Muscle of leg (tissue), 16 donors: Measurements from ENCODE around the gene PAXIP1. TPM values are rescaled to one million over a fixed set of nuclear protein-coding genes. Genes with fewer than 3 reads are reported as not detected.
A peak's percentile ranks its signal among the peaks of the same experiment; 100 is the strongest.
"Not testable (repeated sequence)": the region's sequence is repeated elsewhere in the genome, so short reads cannot be mapped to it uniquely, and the experiment has no call there.

ENCODE experiments used
- DNase-seq: peaks from one replicate; pipeline ENCODE4 v3.0.0; 2013
- H3K27ac ChIP-seq: one replicate; pipeline ENCODE4 v1.5.1; 2013; ENCODE audit warnings: mild to moderate bottlenecking, low read length, control low read depth
- H3K27me3 ChIP-seq: one replicate; pipeline ENCODE4 v1.6.1; 2013; ENCODE audit warnings: low read length; ENCODE audit not compliant: control insufficient read depth, insufficient read depth
- H3K36me3 ChIP-seq: one replicate; pipeline ENCODE4 v1.6.1; 2013; ENCODE audit warnings: low read length; ENCODE audit not compliant: control insufficient read depth, insufficient read depth
- H3K4me1 ChIP-seq: one replicate; pipeline ENCODE4 v1.6.1; 2013; ENCODE audit warnings: low read length; ENCODE audit not compliant: control insufficient read depth, insufficient read depth
- H3K4me3 ChIP-seq: one replicate; pipeline ENCODE4 v1.5.1; 2013; ENCODE audit warnings: low read length, control low read depth
- H3K9me3 ChIP-seq: replicated peaks from 2 replicates; pipeline ENCODE4 v1.6.1; 2013; ENCODE audit warnings: low read depth, low read length; ENCODE audit not compliant: control insufficient read depth
- WGBS: methylation state at CpG from one replicate; pipeline ENCODE4 v1.1.5; 2013; ENCODE audit warnings: missing lambda C conversion rate; ENCODE audit not compliant: insufficient coverage; 5-methylcytosine and 5-hydroxymethylcytosine counted together
- long read RNA-seq, 11 donors: transcript quantifications; one replicate each; lab custom pipeline, GENCODE V29; 2026
- polyA plus RNA-seq, 8 donors: library from polyadenylated mRNA; unstranded; fragments of 120-200 nt; gene quantifications; one replicate each; pipeline versions ENCODE4 v1.2.1 to v1.2.3, GENCODE V29; 2013; ENCODE audit warnings: inconsistent platforms in 1 of 8, low replicate concordance in 1 of 8; ENCODE audit not compliant: insufficient read length in 8 of 8, insufficient read depth in 1 of 8
- total RNA-seq: library from RNA; stranded (reverse); fragments of 120-200 nt; gene quantifications from one replicate; pipeline ENCODE4 v1.2.4, GENCODE V29; 2013

Gene PAXIP1, protein sequence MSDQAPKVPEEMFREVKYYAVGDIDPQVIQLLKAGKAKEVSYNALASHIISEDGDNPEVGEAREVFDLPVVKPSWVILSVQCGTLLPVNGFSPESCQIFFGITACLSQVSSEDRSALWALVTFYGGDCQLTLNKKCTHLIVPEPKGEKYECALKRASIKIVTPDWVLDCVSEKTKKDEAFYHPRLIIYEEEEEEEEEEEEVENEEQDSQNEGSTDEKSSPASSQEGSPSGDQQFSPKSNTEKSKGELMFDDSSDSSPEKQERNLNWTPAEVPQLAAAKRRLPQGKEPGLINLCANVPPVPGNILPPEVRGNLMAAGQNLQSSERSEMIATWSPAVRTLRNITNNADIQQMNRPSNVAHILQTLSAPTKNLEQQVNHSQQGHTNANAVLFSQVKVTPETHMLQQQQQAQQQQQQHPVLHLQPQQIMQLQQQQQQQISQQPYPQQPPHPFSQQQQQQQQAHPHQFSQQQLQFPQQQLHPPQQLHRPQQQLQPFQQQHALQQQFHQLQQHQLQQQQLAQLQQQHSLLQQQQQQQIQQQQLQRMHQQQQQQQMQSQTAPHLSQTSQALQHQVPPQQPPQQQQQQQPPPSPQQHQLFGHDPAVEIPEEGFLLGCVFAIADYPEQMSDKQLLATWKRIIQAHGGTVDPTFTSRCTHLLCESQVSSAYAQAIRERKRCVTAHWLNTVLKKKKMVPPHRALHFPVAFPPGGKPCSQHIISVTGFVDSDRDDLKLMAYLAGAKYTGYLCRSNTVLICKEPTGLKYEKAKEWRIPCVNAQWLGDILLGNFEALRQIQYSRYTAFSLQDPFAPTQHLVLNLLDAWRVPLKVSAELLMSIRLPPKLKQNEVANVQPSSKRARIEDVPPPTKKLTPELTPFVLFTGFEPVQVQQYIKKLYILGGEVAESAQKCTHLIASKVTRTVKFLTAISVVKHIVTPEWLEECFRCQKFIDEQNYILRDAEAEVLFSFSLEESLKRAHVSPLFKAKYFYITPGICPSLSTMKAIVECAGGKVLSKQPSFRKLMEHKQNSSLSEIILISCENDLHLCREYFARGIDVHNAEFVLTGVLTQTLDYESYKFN
- total RNA-seq (8.1 TPM), polyA plus RNA-seq (10 to 100 TPM; 10.1 to 13.0 (median 11.2) TPM)
- long read RNA-seq, donor 1, partial matches to known transcripts, result 0 of 1 reads
- long read RNA-seq, donor 1, other reads (novel, unspliced or antisense), result 0 of 1 reads
- long read RNA-seq, donor 2, result 0 reads
- long read RNA-seq, donor 3, partial matches to known transcripts, result 0 of 2 reads
- long read RNA-seq, donor 3, other reads (novel, unspliced or antisense), result 0 of 2 reads
- long read RNA-seq, donor 4, result 0 reads
- long read RNA-seq, donor 5, partial matches to known transcripts, result 11 of 11 reads
- long read RNA-seq, donor 5, other reads (novel, unspliced or antisense), result 0 of 11 reads
- long read RNA-seq, donor 6, result 0 reads
- long read RNA-seq, donor 7, result 0 reads
- long read RNA-seq, donor 8, partial matches to known transcripts, result 7 of 7 reads
- long read RNA-seq, donor 8, other reads (novel, unspliced or antisense), result 0 of 7 reads
- long read RNA-seq, donor 9, result 0 reads
- long read RNA-seq, donor 10, partial matches to known transcripts, result 5 of 5 reads
- long read RNA-seq, donor 10, other reads (novel, unspliced or antisense), result 0 of 5 reads
- long read RNA-seq, donor 11, result 0 reads

DNA sequence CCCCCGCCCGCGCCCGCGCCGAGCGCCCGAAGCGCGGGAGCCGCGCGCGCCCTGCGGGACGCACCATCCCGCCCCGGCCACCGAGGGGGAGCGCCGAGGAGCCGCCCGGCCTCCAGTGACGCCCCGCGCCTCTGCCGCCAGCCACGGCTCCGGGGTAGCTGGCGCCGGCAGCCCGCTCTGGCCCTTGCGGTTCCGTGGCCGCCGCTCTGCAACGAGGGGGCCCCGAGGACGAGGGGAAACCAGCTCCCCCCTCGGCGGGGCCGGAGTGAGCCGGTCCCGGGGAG lies at the start of gene PAXIP1:
Gene PAXIP1, minus strand, starts transcription at position 33 of the 284 bp plus-strand sequence. CDS start 195 bp downstream, outside the sequence.
- WGBS, result under 1% methylated on average over 39 of the region's 44 CpGs
- H3K36me3 ChIP-seq, result peaks cover 11% of the 10 kb centered on the region
- H3K9me3 ChIP-seq, result no peaks in the 10 kb centered on the region
- no peaks in the 10 kb centered on the region for H3K27me3 ChIP-seq
- DNase-seq, result peak; percentile 84
- H3K4me3 ChIP-seq, result peak within 1 kb of the TSS; percentile 92
- H3K4me1 ChIP-seq, result peaks cover 13% of the 10 kb centered on the region
- peak within 1 kb of the TSS; percentile 90 for H3K27ac ChIP-seq

DNA sequence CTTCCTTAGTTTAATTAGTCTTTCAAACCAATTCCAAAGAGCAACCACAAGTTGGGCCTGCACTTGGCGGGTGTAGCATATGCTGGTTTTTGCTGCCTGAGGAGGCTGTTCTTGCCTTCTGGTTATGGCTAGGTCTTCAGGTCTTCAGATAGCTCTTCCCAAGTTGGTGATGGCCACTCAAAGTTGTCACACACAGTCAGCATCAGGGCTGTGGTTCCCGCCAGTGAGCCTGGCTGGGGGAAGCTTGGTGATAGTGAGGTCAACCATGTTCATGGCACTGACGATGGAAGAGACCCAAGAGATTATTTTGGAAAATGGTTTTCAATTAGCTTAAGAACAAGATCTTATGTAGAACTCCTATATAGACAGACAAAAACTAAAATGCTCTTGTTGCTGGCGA lies 48.4 kb upstream of the PAXIP1 start:
- Histone ChIP-seq H3K4me3 (no peak overlapping the region), H3K27ac (no peak overlapping the region), H3K27me3 (no peaks in the 10 kb centered on the region), H3K36me3 (no peaks in the 10 kb centered on the region), H3K9me3 (no peaks in the 10 kb centered on the region), H3K4me1 (no peaks in the 10 kb centered on the region)
- no peak for DNase-seq
- WGBS, result 88% methylated on average over 1 of the region's 4 CpGs

DNA sequence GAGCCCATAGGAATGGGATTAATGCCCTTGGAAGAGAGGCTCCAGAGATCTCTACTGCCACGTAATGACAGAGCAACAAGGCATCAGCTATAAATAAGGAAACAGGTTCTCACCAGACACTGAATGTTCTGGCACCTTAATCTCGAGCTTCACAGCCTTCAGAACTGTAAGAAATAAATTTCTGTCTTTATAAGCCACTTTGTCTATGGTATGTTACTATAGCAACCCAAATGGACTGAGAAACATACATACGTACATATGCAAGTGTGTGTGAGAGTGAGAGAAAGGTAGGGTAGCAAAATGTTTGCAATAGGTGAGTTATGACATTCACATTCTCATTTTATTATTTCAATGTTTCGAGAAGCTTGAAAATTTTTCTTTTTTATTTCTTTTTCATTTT lies 45.1 kb upstream of the PAXIP1 start:
- H3K27ac ChIP-seq, result no peak overlapping the region
- no peaks in the 10 kb centered on the region for H3K36me3 ChIP-seq
- no peaks in the 10 kb centered on the region for H3K4me1 ChIP-seq
- H3K27me3 ChIP-seq, result no peaks in the 10 kb centered on the region
- H3K4me3 ChIP-seq, result no peak overlapping the region
- WGBS, result no CpG with 5 or more reads among the region's 4 CpGs
- DNase-seq, result no peak
- no peaks in the 10 kb centered on the region for H3K9me3 ChIP-seq

DNA sequence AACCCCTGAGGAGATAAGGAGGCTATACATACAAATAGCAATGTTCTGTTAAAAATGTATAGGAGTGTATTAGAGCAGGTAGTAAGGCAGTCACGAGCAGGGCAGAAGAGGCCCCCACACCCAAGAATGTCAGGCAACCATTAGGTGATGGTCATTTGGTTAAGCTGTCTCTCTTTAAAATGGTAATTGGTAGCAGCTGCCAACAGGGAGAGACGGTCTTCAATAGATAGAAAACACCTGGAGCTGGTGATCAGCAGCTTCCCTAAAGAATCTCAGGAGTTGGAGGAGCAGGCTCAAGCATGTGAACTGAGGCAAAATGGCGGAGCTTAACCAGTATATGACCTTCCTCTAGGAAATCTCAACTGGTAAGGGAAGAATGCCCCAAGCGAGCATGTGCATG lies 40.8 kb upstream of the PAXIP1 start:
- Histone ChIP-seq H3K4me1 (no peaks in the 10 kb centered on the region), H3K36me3 (no peaks in the 10 kb centered on the region), H3K9me3 (no peaks in the 10 kb centered on the region), H3K4me3 (no peak overlapping the region), H3K27ac (no peak overlapping the region), H3K27me3 (no peaks in the 10 kb centered on the region)
- DNase-seq, result no peak
- WGBS, result 50% methylated on average over 3 of the region's 4 CpGs

DNA sequence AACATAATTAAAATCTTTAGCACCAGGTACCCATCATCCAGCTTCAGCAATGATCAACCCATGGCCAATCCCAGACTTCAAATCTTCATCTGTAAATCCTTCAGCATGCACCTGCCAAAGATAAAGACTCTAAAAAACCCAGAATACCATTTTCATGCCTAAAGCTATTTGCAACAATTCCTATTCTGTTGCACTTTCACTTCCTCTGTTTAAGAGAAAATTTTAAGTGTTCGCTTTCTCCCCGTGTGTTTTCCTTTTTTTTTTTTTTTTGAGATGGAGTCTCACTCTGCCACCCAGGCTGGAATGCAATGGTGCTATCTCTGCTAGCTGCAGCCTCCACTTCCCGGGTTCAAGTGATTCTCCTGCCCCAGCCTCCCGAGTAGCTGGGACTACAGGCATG lies 35.4 kb upstream of the PAXIP1 start:
- Histone ChIP-seq H3K27ac (no peak overlapping the region), H3K27me3 (no peaks in the 10 kb centered on the region), H3K4me3 (no peak overlapping the region), H3K9me3 (no peaks in the 10 kb centered on the region), H3K4me1 (no peaks in the 10 kb centered on the region), H3K36me3 (no peaks in the 10 kb centered on the region)
- no peak for DNase-seq
- WGBS, result no CpG with 5 or more reads among the region's 4 CpGs

DNA sequence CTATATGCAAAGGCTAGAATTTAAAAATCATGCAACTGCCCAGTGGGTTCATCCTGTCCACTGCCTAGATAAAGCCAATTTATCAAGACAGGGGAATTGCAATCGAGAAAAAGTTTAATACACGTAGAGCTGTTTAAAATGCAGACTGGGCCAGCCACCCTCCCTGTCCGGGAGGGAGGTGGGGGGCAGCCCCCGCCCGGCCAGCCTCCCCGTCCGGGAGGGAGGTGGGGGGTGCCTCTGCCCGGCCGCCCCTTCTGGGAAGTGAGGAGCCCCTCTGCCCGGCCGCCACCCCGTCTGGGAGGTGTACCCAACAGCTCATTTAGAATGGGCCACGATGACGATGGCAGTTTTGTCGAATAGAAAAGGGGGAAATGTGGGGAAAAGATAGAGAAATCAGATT lies 31.6 kb upstream of the PAXIP1 start:
- H3K27me3 ChIP-seq, H3K4me1 ChIP-seq, H3K36me3 ChIP-seq, H3K9me3 ChIP-seq, H3K27ac ChIP-seq, DNase-seq, H3K4me3 ChIP-seq: not testable (repeated sequence)
- WGBS, result 85% methylated on average over 12 of the region's 15 CpGs

DNA sequence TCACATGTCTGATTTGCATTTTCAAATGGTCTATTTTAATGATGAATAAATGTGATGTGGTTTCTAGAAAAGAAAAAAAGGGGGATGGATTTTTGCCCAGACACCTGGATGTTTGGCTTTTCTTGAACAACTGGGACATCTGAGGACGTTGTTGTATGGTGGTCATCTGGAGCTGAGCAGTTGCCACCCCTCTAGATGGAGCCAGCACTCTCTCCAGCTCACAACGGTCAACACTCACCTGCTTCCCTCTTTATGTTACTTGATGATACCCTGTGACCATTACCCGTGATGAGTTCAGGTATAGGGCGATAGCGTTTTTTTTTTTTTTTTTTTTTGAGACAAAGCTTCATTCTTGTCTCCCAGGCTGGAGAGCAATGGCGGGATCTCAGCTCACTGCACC lies 30.1 kb upstream of the PAXIP1 start:
- no CpG with 5 or more reads among the region's 6 CpGs for WGBS
- Histone ChIP-seq H3K4me3 (no peak overlapping the region), H3K36me3 (no peaks in the 10 kb centered on the region), H3K27ac (no peak overlapping the region), H3K4me1 (no peaks in the 10 kb centered on the region), H3K27me3 (no peaks in the 10 kb centered on the region), H3K9me3 (peaks cover 3% of the 10 kb centered on the region)
- DNase-seq, result no peak

DNA sequence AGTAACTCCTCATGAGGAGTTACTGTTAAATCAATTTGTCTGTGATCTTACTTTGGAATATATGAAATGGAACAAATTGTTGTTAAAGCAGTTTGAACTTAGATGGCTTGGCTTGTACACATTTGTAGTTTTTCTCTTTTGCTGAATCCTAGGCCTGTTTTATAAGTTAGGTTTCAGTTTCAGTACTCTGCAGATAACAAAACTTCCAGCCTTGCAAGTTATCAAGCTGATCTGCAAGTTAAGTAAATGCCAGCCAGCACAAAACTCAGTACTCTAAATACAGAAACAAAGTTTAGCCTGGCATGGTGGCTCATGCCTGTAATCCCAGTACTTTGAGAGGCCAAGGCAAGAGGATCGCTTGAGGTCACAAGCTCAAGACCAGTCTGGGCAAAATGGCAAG lies 25.0 kb upstream of the PAXIP1 start:
- no peaks in the 10 kb centered on the region for H3K36me3 ChIP-seq
- WGBS, result no CpG with 5 or more reads among the region's 1 CpG
- H3K4me3 ChIP-seq, result no peak overlapping the region
- H3K4me1 ChIP-seq, result no peaks in the 10 kb centered on the region
- DNase-seq, result peak; percentile 24
- peaks cover 3% of the 10 kb centered on the region for H3K9me3 ChIP-seq
- H3K27me3 ChIP-seq, result no peaks in the 10 kb centered on the region
- no peak overlapping the region for H3K27ac ChIP-seq

DNA sequence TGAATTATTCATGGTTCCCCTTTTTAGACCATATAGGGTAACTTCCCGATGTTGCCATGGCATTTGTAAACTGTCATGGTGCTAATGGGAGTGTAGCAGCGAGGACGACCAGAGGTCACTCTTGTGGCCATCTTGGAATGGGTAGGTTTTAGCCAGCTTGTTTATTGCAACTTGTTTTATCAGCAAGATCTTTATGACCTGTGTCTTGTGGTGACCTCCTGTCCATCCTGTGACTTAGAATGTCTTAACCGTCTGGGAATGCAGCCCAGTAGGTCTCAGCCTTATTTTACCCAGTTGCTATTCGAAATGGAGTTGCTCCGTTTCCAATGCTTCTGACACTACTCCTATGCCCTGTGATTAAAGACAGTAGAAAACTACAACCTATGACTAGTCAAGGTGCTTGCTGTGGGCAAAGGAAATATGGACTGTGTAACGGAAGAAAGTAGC lies 18.8 kb upstream of the PAXIP1 start:
- H3K4me1 ChIP-seq, result no peaks in the 10 kb centered on the region
- no peaks in the 10 kb centered on the region for H3K27me3 ChIP-seq
- no peak for DNase-seq
- no peaks in the 10 kb centered on the region for H3K36me3 ChIP-seq
- H3K9me3 ChIP-seq, result no peaks in the 10 kb centered on the region
- 37% methylated on average over 3 of the region's 7 CpGs for WGBS
- H3K4me3 ChIP-seq, result no peak overlapping the region
- H3K27ac ChIP-seq, result no peak overlapping the region
